Skeletal muscle tissue (tissue), 4 donors: ENCODE results near the gene LYPD1. TPM values are rescaled to one million over a fixed set of nuclear protein-coding genes. Genes with fewer than 3 reads are reported as not detected.

ENCODE experiments used
- H3K27ac ChIP-seq: one replicate; pipeline ENCODE4 v1.7.0; 2013; ENCODE audit warnings: mild to moderate bottlenecking, low read depth, low read length, inconsistent platforms
- H3K27me3 ChIP-seq, 3 donors: one replicate each; pipeline ENCODE4 v1.7.0; 2013; ENCODE audit warnings: low read length in 3 of 3; ENCODE audit not compliant: control insufficient read depth in 3 of 3, insufficient read depth in 3 of 3
- H3K36me3 ChIP-seq, 3 donors: one replicate each; pipeline ENCODE4 v1.7.0; 2013; ENCODE audit warnings: low read length in 3 of 3; ENCODE audit not compliant: control insufficient read depth in 3 of 3, insufficient read depth in 3 of 3
- H3K4me1 ChIP-seq, 3 donors: one replicate each; pipeline ENCODE4 v1.7.0; 2013; ENCODE audit warnings: low read length in 3 of 3, mild to moderate bottlenecking in 3 of 3; ENCODE audit not compliant: control insufficient read depth in 3 of 3, insufficient read depth in 3 of 3
- H3K4me3 ChIP-seq, 3 donors: one replicate each; pipeline ENCODE4 v1.7.0; 2013; ENCODE audit warnings: low read length in 3 of 3
- H3K9ac ChIP-seq, 3 donors: one replicate each; pipeline ENCODE4 v1.7.0; 2013; ENCODE audit warnings: low read length in 3 of 3, mild to moderate bottlenecking in 3 of 3, moderate library complexity in 2 of 3, low read depth in 1 of 3
- H3K9me3 ChIP-seq, 3 donors: one replicate each; pipeline ENCODE4 v1.7.0; 2013; ENCODE audit warnings: low read length in 3 of 3; ENCODE audit not compliant: control insufficient read depth in 3 of 3
- total RNA-seq: library from RNA; depleted of rRNA; stranded (reverse); fragments of >200 nt; gene quantifications from one replicate; pipeline ENCODE4 v1.2.3, GENCODE V29; 2014
- donor health status: Osteomylitis.

Gene LYPD1
- total RNA-seq, 1 donor from 2014 or later = 4.2 TPM

DNA sequence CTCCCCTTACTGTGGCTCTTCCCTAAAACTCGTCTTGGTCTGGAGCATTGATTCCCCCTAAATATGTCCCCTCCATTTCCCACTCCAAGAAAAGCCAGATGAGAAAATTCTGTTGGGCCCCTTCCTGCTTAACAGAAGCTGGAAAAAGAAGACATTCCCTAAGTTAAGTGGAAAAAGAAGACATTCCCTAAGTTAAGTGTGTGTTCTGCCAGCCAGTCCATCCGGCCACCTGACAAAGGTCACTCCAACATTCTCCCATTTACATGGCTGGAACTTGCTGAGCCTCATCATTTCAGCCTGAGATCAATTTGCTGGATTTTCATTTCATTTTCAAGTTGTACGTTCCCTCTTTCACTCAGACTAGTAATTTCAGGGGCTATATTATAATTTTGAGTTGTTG, 52.0 kb downstream of the LYPD1 start:
- H3K9ac ChIP-seq = no peak overlapping the region
- peaks cover 0 to 7% (median 4%) of the 10 kb centered on the region in 3 donors for H3K27me3 ChIP-seq
- no peak overlapping the region for H3K4me3 ChIP-seq
- no peaks in the 10 kb centered on the region for H3K36me3 ChIP-seq
- no peak overlapping the region for H3K27ac ChIP-seq
- H3K4me1 ChIP-seq = no peaks in the 10 kb centered on the region
- H3K9me3 ChIP-seq = no peaks in the 10 kb centered on the region

- H3K4me3 ChIP-seq = no peak overlapping the region
- peaks cover 0 to 4% (median 4%) of the 10 kb centered on the region in 3 donors for H3K27me3 ChIP-seq
- no peaks in the 10 kb centered on the region for H3K9me3 ChIP-seq
- H3K27ac ChIP-seq = no peak overlapping the region
- no peak overlapping the region for H3K9ac ChIP-seq
- H3K36me3 ChIP-seq = no peaks in the 10 kb centered on the region
- H3K4me1 ChIP-seq = no peaks in the 10 kb centered on the region
Measured at GRCh38 chr2:132615329-132616085, 54.5 kb downstream of the LYPD1 start.

DNA sequence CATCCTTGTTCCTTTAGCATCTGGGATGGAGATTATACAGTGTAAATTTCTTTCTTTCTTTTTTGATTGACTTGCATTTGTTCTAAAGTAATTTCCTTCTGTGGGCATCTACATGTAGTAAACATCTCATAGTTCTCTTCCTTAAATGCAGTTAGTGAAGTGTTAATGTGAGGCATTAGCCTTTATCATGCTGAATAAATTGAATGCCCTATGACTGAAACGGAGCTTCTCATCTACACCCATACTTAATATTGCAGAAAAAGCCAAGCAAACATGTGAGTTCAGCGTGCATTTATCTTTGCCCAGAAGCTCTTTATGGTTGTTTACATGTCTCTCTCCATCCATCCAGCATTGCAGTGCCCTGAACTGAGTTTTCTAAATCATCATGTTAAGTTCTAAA, 58.3 kb downstream of the LYPD1 start:
- no peak overlapping the region for H3K9ac ChIP-seq

GRCh38 chr2:132609101-132609890, 60.7 kb downstream of the LYPD1 start:
- Histone ChIP-seq H3K9ac (no peak overlapping the region), H3K36me3 (no peaks in the 10 kb centered on the region), H3K27ac (no peak overlapping the region)

More for the DNA sequence above, 58.3 kb downstream of the LYPD1 start:
- Histone ChIP-seq H3K27me3 (peaks cover 0 to 3% (median 0%) of the 10 kb centered on the region in 3 donors), H3K9me3 (no peaks in the 10 kb centered on the region), H3K4me3 (no peak overlapping the region), H3K27ac (no peak overlapping the region), H3K4me1 (no peaks in the 10 kb centered on the region), H3K36me3 (no peaks in the 10 kb centered on the region)

DNA sequence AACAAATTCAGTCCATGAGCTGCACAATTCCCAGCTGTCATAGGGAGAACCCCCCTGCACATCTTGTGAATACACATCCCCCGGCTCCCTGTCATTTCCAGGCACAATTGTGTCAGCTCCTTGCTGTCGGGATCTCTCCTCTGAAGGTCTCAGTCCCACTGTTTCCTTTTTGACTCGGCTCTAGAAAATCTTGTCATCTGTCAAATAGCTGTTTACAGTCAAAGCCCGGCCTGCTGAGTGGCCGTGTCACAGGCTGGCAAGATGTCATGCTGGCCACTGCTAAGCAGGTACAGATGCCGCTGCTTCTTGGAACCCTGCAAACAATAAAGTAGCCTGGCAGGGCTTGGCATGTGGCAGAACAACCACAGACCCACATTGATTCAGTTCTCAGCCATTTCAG, 61.7 kb downstream of the LYPD1 start:
- H3K4me3 ChIP-seq = no peak overlapping the region
- no peak overlapping the region for H3K9ac ChIP-seq
- peaks cover 0 to 4% (median 0%) of the 10 kb centered on the region in 3 donors for H3K27me3 ChIP-seq
- no peaks in the 10 kb centered on the region for H3K9me3 ChIP-seq
- no peak overlapping the region for H3K27ac ChIP-seq
- no peaks in the 10 kb centered on the region for H3K4me1 ChIP-seq
- H3K36me3 ChIP-seq = no peaks in the 10 kb centered on the region

More at GRCh38 chr2:132609101-132609890, 60.7 kb downstream of the LYPD1 start:
- no peaks in the 10 kb centered on the region for H3K4me1 ChIP-seq
- peaks cover 0 to 6% (median 0%) of the 10 kb centered on the region in 3 donors for H3K27me3 ChIP-seq
- no peaks in the 10 kb centered on the region for H3K9me3 ChIP-seq
- H3K4me3 ChIP-seq = no peak overlapping the region

GRCh38 chr2:132607426-132608090, 62.4 kb downstream of the LYPD1 start:
- Histone ChIP-seq H3K4me1 (no peaks in the 10 kb centered on the region), H3K27me3 (peaks cover 0 to 4% (median 0%) of the 10 kb centered on the region in 3 donors), H3K36me3 (no peaks in the 10 kb centered on the region), H3K9me3 (no peaks in the 10 kb centered on the region), H3K4me3 (no peak overlapping the region), H3K9ac (no peak overlapping the region), H3K27ac (no peak overlapping the region)

GRCh38 chr2:132606649-132607048, 63.4 kb downstream of the LYPD1 start:
- H3K36me3 ChIP-seq = no peaks in the 10 kb centered on the region
- H3K27ac ChIP-seq = no peak overlapping the region
- peaks cover 0 to 4% (median 0%) of the 10 kb centered on the region in 3 donors for H3K27me3 ChIP-seq
- H3K4me3 ChIP-seq = no peak overlapping the region
- no peaks in the 10 kb centered on the region for H3K9me3 ChIP-seq
- H3K9ac ChIP-seq = no peak overlapping the region
- H3K4me1 ChIP-seq = no peaks in the 10 kb centered on the region

DNA sequence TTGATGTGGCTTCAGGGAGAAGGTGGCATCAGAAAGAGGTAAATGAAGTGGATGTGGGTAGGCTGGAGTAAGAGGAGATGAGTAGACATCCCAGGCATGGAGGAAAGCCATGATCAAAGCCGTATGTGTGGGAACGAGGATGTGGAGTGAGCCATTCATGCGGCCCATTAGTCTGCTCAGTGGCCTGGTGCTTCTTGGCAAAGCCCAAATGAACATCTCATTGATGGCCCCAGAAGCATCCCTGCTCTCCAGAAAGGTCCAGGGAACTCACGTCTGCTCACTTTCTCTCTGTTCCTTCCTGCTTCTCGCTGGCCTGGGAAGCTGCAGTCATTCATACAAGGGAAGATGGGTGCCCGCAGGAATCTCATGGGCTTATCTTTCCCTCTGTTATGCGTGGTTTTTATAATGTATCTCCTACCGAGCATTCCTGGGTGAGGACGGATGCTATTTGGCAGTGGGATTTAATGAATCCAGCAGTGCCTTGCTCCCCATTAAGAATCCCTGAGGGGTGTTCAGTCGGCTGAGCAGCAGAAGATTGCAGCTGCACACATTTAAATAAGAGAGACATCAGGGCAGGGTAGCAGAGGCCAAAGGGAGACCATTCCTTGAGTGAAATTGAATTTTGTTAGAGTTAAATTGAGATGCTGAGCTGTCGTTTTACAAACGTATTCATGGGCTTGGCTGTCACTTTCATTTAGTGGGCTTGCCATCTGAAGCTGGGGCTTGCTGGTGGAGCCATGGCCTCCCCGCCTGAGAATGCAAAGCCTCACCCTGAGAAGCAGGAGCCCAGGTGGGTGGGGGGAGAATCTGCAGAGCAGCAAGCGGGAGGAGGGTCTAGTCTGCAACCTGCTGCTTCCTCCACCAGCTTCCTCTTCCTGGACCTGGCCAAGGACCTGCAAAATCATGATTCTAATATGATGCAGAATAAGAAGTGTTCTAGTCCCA, 64.5 kb downstream of the LYPD1 start:
- H3K27ac ChIP-seq = no peak overlapping the region
- H3K9me3 ChIP-seq = no peaks in the 10 kb centered on the region
- no peaks in the 10 kb centered on the region for H3K36me3 ChIP-seq
- no peak overlapping the region for H3K9ac ChIP-seq
- no peak overlapping the region for H3K4me3 ChIP-seq
- peaks cover 0 to 4% (median 0%) of the 10 kb centered on the region in 3 donors for H3K27me3 ChIP-seq
- H3K4me1 ChIP-seq = no peaks in the 10 kb centered on the region

DNA sequence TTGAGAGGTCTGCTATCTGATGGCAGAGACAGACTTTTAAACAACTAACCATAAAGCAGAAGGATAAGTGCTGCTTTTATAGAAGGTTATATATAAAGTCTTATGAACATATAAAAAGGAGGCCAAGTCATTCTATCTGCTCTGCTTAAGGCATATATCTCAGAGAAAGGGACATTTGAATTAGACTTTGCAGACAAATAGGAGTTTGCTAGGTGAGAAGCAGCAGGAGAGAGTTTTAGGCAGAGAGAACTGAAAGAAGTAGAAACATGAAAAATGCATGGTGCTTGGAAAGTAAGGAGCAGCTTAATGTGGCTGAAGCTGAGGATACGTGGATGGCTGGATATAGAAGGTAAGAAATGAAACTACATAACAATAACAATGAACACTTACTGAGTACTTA, 65.4 kb downstream of the LYPD1 start:
- H3K9ac ChIP-seq = no peak overlapping the region
- H3K27ac ChIP-seq = no peak overlapping the region
- peaks cover 0 to 4% (median 0%) of the 10 kb centered on the region in 3 donors for H3K27me3 ChIP-seq
- no peak overlapping the region for H3K4me3 ChIP-seq
- H3K9me3 ChIP-seq = no peaks in the 10 kb centered on the region
- no peaks in the 10 kb centered on the region for H3K4me1 ChIP-seq
- no peaks in the 10 kb centered on the region for H3K36me3 ChIP-seq
